Inflammatory macrophage (primary cell): Measurements from ENCODE around the gene FAT1.

Experiments
- DNase-seq, 2 donors: peaks; one replicate each; pipeline ENCODE4 v3.0.0-alpha.2; 2020 to 2022

FAT1 gene

DNA sequence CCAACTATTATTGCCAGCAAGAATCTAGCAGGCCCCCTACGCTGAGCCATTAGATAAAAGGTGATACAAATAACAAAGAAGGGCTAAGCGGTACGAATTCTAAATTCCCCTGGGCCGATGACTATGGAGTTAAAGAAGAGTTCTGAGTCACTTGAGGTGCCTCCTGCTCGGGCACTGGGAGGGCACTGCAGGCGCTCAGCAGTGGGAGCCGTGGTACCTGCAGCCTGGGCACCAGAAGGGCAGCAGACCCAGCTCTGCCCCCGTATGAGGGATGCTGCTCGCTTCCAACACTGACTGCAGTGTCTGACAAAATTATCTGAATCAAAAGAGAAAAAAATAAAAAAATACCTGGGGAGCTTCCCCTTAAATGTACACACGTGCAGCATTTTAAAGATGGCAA lies 124.2 kb downstream of the FAT1 start:
- DNase-seq: no peak

- DNase-seq: no peak
Observed at GRCh38 chr4:186598686-186599085, 125.0 kb downstream of the FAT1 start.

- no peak for DNase-seq
Observed at GRCh38 chr4:186596850-186597390, 126.7 kb downstream of the FAT1 start.

DNA sequence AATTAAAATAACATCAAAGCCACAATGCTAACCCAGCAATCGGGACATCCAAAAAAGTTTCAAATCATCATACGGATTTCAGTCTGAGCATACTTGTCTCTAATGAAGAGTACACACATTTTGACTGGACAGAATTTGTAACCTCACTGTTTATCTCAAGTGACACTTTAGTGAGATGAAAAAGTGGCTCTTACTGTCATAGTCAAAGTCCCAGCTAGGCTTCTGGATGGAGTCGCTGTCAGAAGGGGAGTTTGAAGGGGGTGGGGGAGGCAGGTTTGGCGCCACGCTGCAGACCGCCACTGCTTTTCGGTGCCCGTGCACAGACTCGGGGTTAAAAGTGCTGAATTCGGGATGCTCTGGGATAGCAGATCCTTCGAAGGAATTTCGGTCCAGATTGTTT lies 127.3 kb downstream of the FAT1 start:
- DNase-seq: no peak

GRCh38 chr4:186593587-186593973 lies 130.1 kb downstream of the FAT1 start:
- DNase-seq: no peak

DNA sequence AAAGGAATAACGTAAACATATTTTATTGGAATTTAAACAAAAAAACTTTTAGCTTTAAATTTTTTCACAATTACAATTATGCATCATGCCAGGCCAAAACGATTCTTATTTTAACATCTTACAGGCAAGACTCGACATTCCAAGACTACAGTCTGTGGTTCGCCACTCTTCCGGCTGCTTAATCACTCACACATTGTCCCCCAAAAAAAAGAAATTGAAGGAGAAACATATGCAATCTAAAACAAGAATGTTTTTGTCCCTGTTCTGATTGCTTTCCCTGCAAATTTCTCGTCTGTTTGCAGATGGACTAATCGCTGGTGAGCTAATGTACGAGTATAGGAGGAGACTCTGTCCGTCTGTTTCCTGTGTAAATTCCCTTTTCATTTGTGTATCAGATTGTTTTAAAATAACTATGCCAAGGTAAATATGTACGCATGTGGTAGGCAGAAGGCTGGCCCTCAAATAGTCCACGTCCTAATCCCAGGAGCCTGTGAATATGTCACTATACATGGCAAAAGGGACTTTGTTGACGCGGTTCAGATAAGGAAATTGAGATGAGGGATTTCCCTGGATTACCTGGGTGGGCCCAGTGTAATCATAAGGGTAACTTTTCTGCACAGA lies 130.6 kb downstream of the FAT1 start:
- no peak for DNase-seq

DNA sequence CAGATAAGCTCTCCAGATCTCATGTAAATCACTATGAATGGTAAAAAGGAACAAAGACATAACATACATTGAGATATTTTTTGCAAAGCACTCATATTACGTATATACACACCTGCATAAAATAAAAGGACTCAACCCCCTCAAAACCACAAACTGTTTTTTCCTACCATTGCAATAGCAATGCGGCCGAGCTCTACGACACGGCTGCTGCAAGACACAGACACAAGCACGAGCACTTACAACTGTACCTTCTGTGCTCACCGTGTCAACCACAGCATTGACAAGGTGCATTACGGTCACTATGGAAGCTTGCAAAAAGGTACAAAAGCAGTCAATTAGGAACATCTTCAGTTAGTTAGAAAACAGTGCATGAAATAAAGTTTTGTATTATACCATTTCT lies 131.2 kb downstream of the FAT1 start:
- DNase-seq: no peak

DNA sequence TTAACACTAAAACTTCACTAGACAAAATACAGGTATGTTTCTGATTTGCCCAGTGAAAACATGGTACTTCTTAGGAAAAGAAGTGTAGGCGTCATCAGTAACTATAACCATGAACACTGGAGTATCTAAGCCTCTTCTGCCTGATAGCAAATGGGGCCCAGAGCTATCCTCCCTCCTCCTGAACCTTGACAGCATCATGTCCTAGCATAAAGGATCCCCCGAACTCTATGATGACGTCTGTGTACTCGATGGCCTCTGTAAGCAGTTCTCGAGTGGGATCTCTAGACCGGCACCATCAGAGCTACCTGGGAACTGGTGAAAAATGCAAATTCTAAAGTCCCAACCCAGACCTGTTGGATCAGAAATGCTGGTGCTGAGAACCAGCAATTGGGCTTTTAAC lies 132.0 kb downstream of the FAT1 start:
- no peak for DNase-seq

DNA sequence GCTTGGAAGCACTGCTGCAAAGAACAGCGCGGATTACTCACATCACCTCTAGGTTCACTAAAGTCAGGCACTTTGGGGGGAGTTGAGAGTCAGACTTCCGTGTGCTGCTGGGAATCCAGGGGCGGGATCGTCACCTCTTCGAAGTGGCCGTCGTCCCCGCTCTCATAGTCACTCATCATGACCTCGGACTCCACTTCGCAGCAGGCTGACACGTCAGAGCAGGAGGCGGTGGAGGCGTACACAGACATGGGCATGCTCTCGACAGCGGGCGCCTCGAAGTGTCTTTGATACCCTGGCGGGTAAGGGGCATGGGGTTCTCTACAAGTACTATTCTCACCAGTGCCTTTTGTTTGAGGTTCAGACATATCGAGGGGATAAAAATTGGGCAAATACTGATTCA lies 135.2 kb downstream of the FAT1 start:
- no peak for DNase-seq

DNA sequence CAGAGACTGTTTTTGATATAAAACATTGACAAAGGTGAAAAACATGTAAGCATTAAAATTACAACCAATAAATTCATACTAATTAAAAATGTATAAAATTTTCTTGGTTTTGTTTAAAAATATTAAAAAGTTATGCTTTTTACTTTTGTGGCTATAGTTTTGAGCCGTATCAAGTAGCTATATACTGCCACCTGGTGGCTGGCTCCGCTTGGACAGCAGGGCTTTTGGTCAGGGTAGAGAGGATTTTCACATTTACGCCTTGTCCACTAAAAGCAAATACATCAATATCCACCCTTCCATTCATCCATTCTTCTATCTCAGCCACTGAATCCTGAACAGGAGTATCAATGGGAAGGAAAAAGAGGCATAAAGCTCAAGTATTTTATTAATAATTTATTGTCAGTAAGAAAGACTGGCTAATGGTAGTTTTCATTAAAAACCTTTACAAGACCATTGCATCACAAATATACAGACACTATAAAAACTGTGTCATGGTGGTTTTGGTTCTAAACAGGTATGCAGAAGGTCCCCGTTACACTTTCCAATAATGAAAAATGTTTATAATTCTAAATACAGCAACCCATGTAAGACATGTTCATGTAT lies 136.1 kb downstream of the FAT1 start:
- peak; percentile 33 to 59 for DNase-seq

GRCh38 chr4:186586205-186586604 lies 137.5 kb downstream of the FAT1 start:
- no peak for DNase-seq

- no peak for DNase-seq
Observed at GRCh38 chr4:186584912-186585311, 138.7 kb downstream of the FAT1 start.

- no peak for DNase-seq
Observed at GRCh38 chr4:186581421-186581820, 142.2 kb downstream of the FAT1 start.

DNA sequence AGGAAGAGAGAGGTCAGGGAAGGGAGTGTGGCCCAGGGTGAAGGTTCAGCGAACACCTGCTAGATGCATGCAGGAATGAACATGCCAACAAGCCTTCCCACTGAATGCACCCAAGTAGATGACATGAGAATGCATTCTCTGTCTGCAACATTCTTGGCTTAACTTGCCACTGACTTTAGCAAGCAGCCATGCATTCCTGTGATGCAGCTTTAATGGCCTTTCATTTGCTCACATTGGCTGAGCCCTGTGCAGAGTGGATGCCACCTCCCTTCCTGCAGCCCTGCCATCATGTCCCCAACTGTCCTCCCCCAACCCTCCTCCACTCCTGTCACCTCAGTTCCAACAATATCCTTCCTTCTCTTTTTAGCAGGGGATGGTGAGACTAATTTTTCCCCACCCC lies 143.0 kb downstream of the FAT1 start:
- no peak for DNase-seq

GRCh38 chr4:186570193-186570996 lies 153.3 kb downstream of the FAT1 start:
- DNase-seq: no peak

GRCh38 chr4:186569533-186570192 lies 154.0 kb downstream of the FAT1 start:
- DNase-seq: no peak

- no peak for DNase-seq
Observed at GRCh38 chr4:186566068-186566467, 157.6 kb downstream of the FAT1 start.

DNA sequence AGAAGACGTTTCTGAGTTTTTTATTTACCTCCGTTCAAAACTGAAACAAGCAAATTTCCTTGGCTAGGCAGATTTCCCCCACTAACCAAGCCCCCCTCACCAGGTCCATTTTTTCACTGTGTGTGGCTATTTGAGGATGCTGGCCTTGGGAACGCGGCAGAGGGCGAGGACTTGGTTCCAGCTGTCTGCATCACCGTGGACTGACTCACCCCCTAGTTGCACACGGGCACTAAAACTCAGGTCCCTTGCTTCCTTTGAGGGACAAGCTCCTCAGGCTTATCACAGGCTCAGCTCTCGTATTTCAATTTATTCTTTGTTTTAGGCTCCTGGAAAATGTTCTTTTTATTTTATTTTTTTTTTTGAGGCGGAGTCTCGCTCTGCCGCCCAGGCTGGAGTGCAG lies 159.9 kb downstream of the FAT1 start:
- no peak for DNase-seq

DNA sequence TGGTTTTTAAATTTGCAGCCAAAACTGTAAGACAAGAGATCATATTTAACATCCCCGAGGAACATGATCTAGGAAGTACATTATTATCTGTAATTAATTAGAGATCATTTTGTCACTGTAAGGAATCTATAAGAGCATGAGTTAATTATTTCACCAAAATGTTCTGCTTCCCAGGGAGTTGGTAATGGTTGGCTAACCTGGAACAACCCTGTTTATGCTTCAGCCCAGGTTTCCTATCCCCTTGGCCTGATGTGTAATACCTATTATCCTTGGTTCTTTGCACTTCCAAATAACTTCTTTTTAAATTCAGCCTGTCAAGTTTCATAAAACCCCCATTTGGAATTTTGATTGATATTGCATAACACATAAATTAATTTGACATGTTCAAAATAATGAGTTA lies 161.9 kb downstream of the FAT1 start:
- DNase-seq: no peak

DNA sequence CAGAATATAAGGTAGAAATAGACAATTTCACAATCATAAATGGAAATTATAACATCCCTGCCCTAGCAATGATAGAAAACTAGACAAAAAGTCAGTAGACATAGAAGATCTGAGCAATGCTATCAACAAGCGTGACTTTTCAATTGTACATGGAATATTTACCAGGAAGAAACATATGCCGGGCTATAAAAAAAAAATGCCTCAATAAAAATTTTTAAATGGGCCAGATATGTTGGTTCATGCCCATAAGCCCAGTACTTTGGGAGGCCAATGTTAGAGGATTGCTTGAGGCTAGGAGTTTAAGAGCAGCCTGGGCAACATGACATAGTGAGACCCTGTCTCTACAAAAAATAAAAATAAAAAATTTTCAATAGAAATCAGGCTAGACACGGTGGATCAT lies 163.0 kb downstream of the FAT1 start:
- DNase-seq: no peak

DNA sequence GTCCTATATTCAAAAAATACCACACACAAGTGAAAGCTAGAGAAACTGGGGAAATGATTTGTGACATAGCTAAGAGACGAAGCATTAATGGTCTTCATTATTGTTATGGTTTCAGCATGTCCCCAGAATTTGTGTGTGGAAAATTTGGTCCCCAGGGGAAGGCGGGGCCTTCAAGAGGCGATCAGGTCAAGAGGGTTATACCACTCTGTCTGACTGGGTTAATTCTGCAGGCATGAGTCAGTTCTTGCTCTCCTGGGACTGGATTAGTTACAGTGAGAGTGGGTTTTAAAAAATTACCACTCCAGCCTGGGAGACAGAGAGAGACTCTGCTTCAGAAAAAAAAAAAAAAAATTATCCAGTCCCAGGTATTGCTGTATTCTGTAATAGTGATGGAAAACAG lies 166.2 kb downstream of the FAT1 start:
- no peak for DNase-seq

GRCh38 chr4:186557061-186557460 lies 166.6 kb downstream of the FAT1 start:
- no peak for DNase-seq
